ENCODE measurements around the gene CDC25C.
A peak's percentile ranks its signal among the peaks of the same experiment; 100 is the strongest.

GRCh38 chr5:138352071-138352721 lies 20.6 kb upstream of the CDC25C start, which contains the start of gene KDM3B:
- no peak for TF ChIP-seq SIN3A (IDR thresholded peaks at IDR 0.05; ENCODE audit: low read depth)
- no peak for TF ChIP-seq POLR2A (IDR thresholded peaks at IDR 0.05; ENCODE audit: borderline replicate concordance, extremely low read depth, insufficient read depth, insufficient read length)
- TF ChIP-seq CTCF (IDR thresholded peaks at IDR 0.05 in 2 of 3, conservative IDR thresholded peaks at IDR 0.05 in 1 of 3; ENCODE audit: borderline replicate concordance in 1 of 3, insufficient read depth in 1 of 3, low read depth in 2 of 3, low read length in 2 of 3), result peak; percentile 99 to 100 (median 99)
- no peak for TF ChIP-seq TCF7L2 (IDR thresholded peaks at IDR 0.05; ENCODE audit: borderline replicate concordance, extremely low read depth, insufficient read depth, insufficient read length)
- TF ChIP-seq YY1 (IDR thresholded peaks at IDR 0.05; ENCODE audit: extremely low read depth, insufficient replicate concordance, low read depth, low read length), result peak; percentile 86
- peak; percentile 69 for TF ChIP-seq POLR2AphosphoS5 (IDR thresholded peaks at IDR 0.05; ENCODE audit: low read depth, low read length)
